ENCODE data around the gene PHACTR1. TPM values are rescaled to one million over a fixed set of nuclear protein-coding genes. Genes with fewer than 3 reads are reported as not detected.

The PHACTR1 gene
- polyA plus RNA-seq, 1 of the 3 experiments (the other 2 are of a cell fraction) = 0.12 TPM

DNA sequence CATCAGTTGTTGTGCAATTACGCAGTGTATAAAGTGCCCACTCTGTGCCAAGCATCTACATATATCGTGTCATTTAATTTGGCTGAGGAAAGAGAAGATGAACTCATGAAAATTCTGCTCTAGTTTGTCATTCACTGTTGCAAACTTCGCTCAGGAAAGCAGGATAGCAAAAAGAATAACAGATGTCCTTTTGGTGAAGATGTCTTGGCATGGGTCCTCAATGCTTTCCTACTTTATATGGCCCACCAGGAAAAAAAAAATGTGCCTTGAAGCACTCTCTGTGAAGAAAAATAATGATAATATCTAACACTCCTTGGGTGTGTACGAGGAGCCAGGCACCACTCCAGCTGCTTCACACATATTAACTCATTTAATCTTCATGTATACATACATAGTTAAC, 5.6 kb upstream of the PHACTR1 start:
- no peak overlapping the region for H3K27ac ChIP-seq (ENCODE audit: low read depth in 2 of 2, low read length in 1 of 2)
- H2AFZ ChIP-seq (ENCODE audit: low read depth) = no peak overlapping the region

DNA sequence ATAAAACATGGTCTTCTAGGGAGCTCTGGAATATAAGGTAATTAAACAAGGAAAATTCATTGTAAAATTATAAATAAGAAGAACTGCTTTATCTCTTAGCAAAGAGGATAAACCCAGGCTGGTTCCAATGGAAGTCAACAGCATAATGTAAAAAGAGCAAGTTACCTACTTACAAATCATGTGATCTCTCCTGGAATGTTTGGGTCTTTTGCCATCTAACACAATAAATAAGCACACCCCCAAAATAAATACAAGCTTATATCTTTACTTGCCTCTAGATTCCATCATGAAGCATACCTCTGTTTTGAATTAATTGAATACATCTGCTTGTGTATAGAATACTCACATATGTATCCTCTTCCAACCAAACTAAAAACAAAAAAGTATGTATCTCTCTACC, 2.5 kb upstream of the PHACTR1 start:
- peaks cover 0 to 7% of the 10 kb centered on the region in 2 experiments; a peak in 2 of 4 replicates for H3K4me1 ChIP-seq (ENCODE audit: control insufficient read depth in 1 of 2, insufficient read depth in 2 of 2, low read depth in 1 of 2, low read length in 1 of 2)
- H3K27ac ChIP-seq (ENCODE audit: low read depth in 2 of 2, low read length in 1 of 2) = no peak overlapping the region
- DNase-seq = no peak
- CTCF ChIA-PET = no interaction called here
- no peak overlapping the region for H3K9ac ChIP-seq
- H2AFZ ChIP-seq (ENCODE audit: low read depth) = no peak overlapping the region
- no peak overlapping the region for H3K4me3 ChIP-seq (ENCODE audit: low read depth in 2 of 2, low read length in 1 of 2)
- POLR2A ChIA-PET = no interaction called here
- H3K27me3 ChIP-seq (ENCODE audit: insufficient read depth) = no peaks in the 10 kb centered on the region
- H4K20me1 ChIP-seq (ENCODE audit: insufficient read depth) = no peaks in the 10 kb centered on the region
- no peaks in the 10 kb centered on the region for H3K9me2 ChIP-seq
- H3F3A ChIP-seq (replicated peaks; ENCODE audit: insufficient read depth) = no peaks in the 10 kb centered on the region
- no peaks in the 10 kb centered on the region for H3K36me3 ChIP-seq (replicated peaks in 1 of 2; ENCODE audit: control insufficient read depth in 1 of 2, insufficient read depth in 2 of 2, low read length in 1 of 2)
- H3K4me2 ChIP-seq = no peak overlapping the region
- no peaks in the 10 kb centered on the region for H3K79me2 ChIP-seq (ENCODE audit: insufficient read depth)
- no peaks in the 10 kb centered on the region for H3K9me3 ChIP-seq
- TF ChIP-seq, protein P1, sequence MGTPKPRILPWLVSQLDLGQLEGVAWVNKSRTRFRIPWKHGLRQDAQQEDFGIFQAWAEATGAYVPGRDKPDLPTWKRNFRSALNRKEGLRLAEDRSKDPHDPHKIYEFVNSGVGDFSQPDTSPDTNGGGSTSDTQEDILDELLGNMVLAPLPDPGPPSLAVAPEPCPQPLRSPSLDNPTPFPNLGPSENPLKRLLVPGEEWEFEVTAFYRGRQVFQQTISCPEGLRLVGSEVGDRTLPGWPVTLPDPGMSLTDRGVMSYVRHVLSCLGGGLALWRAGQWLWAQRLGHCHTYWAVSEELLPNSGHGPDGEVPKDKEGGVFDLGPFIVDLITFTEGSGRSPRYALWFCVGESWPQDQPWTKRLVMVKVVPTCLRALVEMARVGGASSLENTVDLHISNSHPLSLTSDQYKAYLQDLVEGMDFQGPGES (IDR thresholded peaks at IDR 0.05; ENCODE audit: low read depth, low read length) = no peak
- no peak for TF ChIP-seq SMC3 (IDR thresholded peaks at IDR 0.05; ENCODE audit: low read depth, low read length)
- no peak for TF ChIP-seq ELF1 (IDR thresholded peaks at IDR 0.05)
- TF ChIP-seq, protein P2, sequence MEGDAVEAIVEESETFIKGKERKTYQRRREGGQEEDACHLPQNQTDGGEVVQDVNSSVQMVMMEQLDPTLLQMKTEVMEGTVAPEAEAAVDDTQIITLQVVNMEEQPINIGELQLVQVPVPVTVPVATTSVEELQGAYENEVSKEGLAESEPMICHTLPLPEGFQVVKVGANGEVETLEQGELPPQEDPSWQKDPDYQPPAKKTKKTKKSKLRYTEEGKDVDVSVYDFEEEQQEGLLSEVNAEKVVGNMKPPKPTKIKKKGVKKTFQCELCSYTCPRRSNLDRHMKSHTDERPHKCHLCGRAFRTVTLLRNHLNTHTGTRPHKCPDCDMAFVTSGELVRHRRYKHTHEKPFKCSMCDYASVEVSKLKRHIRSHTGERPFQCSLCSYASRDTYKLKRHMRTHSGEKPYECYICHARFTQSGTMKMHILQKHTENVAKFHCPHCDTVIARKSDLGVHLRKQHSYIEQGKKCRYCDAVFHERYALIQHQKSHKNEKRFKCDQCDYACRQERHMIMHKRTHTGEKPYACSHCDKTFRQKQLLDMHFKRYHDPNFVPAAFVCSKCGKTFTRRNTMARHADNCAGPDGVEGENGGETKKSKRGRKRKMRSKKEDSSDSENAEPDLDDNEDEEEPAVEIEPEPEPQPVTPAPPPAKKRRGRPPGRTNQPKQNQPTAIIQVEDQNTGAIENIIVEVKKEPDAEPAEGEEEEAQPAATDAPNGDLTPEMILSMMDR (IDR thresholded peaks at IDR 0.05) = no peak
- no peak for TF ChIP-seq GATA2 (CRISPR knock-in tag; IDR thresholded peaks at IDR 0.05)
- TF ChIP-seq RXRA (IDR thresholded peaks at IDR 0.05; ENCODE audit: borderline replicate concordance, low read depth) = no peak
- TF ChIP-seq, protein P3, sequence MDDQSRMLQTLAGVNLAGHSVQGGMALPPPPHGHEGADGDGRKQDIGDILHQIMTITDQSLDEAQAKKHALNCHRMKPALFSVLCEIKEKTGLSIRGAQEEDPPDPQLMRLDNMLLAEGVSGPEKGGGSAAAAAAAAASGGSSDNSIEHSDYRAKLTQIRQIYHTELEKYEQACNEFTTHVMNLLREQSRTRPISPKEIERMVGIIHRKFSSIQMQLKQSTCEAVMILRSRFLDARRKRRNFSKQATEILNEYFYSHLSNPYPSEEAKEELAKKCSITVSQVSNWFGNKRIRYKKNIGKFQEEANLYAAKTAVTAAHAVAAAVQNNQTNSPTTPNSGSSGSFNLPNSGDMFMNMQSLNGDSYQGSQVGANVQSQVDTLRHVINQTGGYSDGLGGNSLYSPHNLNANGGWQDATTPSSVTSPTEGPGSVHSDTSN (IDR thresholded peaks at IDR 0.05) = no peak
- TF ChIP-seq NRF1 (IDR thresholded peaks at IDR 0.05; ENCODE audit: low read depth, low read length) = no peak
- TF ChIP-seq GABPA (IDR thresholded peaks at IDR 0.05; ENCODE audit: low read depth) = no peak
- no peak for TF ChIP-seq YY1 (IDR thresholded peaks at IDR 0.05; ENCODE audit: low read depth)

More for the DNA sequence above, 5.6 kb upstream of the PHACTR1 start:
- Histone ChIP-seq H3K9ac (no peak overlapping the region), H3K79me2 (ENCODE audit: insufficient read depth) (no peaks in the 10 kb centered on the region), H3K4me3 (ENCODE audit: low read depth in 2 of 2, low read length in 1 of 2) (no peak overlapping the region), H3K9me3 (no peaks in the 10 kb centered on the region), H3K36me3 (replicated peaks in 1 of 2; ENCODE audit: control insufficient read depth in 1 of 2, insufficient read depth in 2 of 2, low read length in 1 of 2) (no peaks in the 10 kb centered on the region), H3K27me3 (ENCODE audit: insufficient read depth) (no peaks in the 10 kb centered on the region), H3K4me2 (no peak overlapping the region), H3F3A (replicated peaks; ENCODE audit: insufficient read depth) (no peaks in the 10 kb centered on the region), H4K20me1 (ENCODE audit: insufficient read depth) (no peaks in the 10 kb centered on the region), H3K4me1 (ENCODE audit: control insufficient read depth in 1 of 2, insufficient read depth in 2 of 2, low read depth in 1 of 2, low read length in 1 of 2) (no peaks in the 10 kb centered on the region), H3K9me2 (no peaks in the 10 kb centered on the region)
- ChIA-PET CTCF (interaction anchor here (1.3 kb wide), 1 partner anchor 11 kb away, joined by 3 read pairs; no protein-coding TSS in a partner anchor), POLR2A (no interaction called here)
- TF ChIP-seq, protein P4, sequence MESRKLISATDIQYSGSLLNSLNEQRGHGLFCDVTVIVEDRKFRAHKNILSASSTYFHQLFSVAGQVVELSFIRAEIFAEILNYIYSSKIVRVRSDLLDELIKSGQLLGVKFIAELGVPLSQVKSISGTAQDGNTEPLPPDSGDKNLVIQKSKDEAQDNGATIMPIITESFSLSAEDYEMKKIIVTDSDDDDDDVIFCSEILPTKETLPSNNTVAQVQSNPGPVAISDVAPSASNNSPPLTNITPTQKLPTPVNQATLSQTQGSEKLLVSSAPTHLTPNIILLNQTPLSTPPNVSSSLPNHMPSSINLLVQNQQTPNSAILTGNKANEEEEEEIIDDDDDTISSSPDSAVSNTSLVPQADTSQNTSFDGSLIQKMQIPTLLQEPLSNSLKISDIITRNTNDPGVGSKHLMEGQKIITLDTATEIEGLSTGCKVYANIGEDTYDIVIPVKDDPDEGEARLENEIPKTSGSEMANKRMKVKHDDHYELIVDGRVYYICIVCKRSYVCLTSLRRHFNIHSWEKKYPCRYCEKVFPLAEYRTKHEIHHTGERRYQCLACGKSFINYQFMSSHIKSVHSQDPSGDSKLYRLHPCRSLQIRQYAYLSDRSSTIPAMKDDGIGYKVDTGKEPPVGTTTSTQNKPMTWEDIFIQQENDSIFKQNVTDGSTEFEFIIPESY (IDR thresholded peaks at IDR 0.05; ENCODE audit: borderline replicate concordance, low read depth) = no peak
- TF ChIP-seq NFIC (IDR thresholded peaks at IDR 0.05; ENCODE audit: borderline replicate concordance) (no peak), GATA2 (CRISPR knock-in tag; IDR thresholded peaks at IDR 0.05) (no peak), JUND (IDR thresholded peaks at IDR 0.05) (no peak)
- TF ChIP-seq, protein P2 (IDR thresholded peaks at IDR 0.05) = no peak
- no peak for DNase-seq
- 11% methylated on average over 4 of the region's 4 CpGs for WGBS (ENCODE audit: low lambda C conversion rate)

All from SK-N-SH (cell line).